ENCODE results near the gene CCL28.

The CCL28 gene

GRCh38 chr5:43357067-43357466 lies 55.1 kb downstream of the CCL28 start:
- no peak for DNase-seq (ENCODE audit: low read depth)

GRCh38 chr5:43354774-43355173 lies 57.4 kb downstream of the CCL28 start:
- DNase-seq (ENCODE audit: low read depth) = no peak

- DNase-seq (ENCODE audit: low read depth) = no peak
These were observed 58.5 kb downstream of the CCL28 start for GRCh38 chr5:43353668-43354067.

GRCh38 chr5:43352915-43353314 lies 59.3 kb downstream of the CCL28 start:
- no peak for DNase-seq (ENCODE audit: low read depth)

GRCh38 chr5:43352131-43352530 lies 60.1 kb downstream of the CCL28 start:
- DNase-seq (ENCODE audit: low read depth) = no peak

GRCh38 chr5:43348861-43349363 lies 63.3 kb downstream of the CCL28 start:
- DNase-seq (ENCODE audit: low read depth) = no peak

GRCh38 chr5:43348207-43348606 lies 64.0 kb downstream of the CCL28 start:
- no peak for DNase-seq (ENCODE audit: low read depth)

- DNase-seq (ENCODE audit: low read depth) = no peak
These were observed 73.3 kb downstream of the CCL28 start for GRCh38 chr5:43338862-43339261.

GRCh38 chr5:43336159-43336558 lies 76.0 kb downstream of the CCL28 start:
- DNase-seq (ENCODE audit: low read depth) = no peak

- no peak for DNase-seq (ENCODE audit: low read depth)
These were observed 76.5 kb downstream of the CCL28 start for GRCh38 chr5:43335681-43336080.

GRCh38 chr5:43332401-43332800 lies 79.8 kb downstream of the CCL28 start:
- DNase-seq (ENCODE audit: low read depth) = no peak

Data from stimulated activated CD8-positive, alpha-beta memory T cell treated with anti-CD3 and anti-CD28 coated beads, Interleukin-7, amount 100 ng/mL, for 24 hours (primary cell).